Astrocyte (in vitro differentiated cells and primary cell): ENCODE measurements around the gene TTC7B.

Experiments
- EZH2 ChIP-seq: IDR thresholded peaks from 2 replicates; pipeline ENCODE4 v1.6.1; 2012; ENCODE audit warnings: mild to moderate bottlenecking, low read length, inconsistent platforms; ENCODE audit not compliant: insufficient read depth
- TF ChIP-seq, protein P1 (sequence below): IDR thresholded peaks from 2 replicates; pipeline ENCODE4 v1.5.1; 2011; ENCODE audit warnings: low read depth, mild to moderate bottlenecking, inconsistent platforms, low read length, moderate library complexity; ENCODE audit not compliant: insufficient read depth

DNA sequence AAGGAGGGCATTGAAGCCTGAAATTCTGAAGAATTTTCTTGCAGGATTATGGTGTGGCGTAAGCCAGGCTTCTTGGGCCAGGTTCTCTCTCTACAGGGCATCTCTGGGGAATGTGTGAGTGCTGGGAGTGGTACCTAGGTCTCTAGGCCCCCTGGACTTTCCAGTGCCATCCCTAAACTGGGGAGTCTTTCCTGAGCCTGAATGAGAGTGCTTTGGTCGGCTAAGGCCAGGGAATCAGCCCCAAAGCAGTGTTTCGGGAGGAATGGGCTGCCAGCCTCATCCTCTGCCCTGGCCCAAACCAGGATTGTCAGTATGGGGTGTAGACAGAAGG lies 325.5 kb downstream of the TTC7B start:
- TF ChIP-seq, protein P1, sequence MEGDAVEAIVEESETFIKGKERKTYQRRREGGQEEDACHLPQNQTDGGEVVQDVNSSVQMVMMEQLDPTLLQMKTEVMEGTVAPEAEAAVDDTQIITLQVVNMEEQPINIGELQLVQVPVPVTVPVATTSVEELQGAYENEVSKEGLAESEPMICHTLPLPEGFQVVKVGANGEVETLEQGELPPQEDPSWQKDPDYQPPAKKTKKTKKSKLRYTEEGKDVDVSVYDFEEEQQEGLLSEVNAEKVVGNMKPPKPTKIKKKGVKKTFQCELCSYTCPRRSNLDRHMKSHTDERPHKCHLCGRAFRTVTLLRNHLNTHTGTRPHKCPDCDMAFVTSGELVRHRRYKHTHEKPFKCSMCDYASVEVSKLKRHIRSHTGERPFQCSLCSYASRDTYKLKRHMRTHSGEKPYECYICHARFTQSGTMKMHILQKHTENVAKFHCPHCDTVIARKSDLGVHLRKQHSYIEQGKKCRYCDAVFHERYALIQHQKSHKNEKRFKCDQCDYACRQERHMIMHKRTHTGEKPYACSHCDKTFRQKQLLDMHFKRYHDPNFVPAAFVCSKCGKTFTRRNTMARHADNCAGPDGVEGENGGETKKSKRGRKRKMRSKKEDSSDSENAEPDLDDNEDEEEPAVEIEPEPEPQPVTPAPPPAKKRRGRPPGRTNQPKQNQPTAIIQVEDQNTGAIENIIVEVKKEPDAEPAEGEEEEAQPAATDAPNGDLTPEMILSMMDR: no peak
- no peak for TF ChIP-seq EZH2
